GM08714 (cell line): ENCODE measurements around the gene MIPEP.
"Not testable (repeated sequence)": the region's sequence is repeated elsewhere in the genome, so short reads cannot be mapped to it uniquely, and the experiment has no call there.

Experiments
- H3K4me3 ChIP-seq: fragments of 200-500 bp; sonication (Bioruptor generic); 2 replicates; pipeline ENCODE4 v1.5.1; 2014; ENCODE audit warnings: mild to moderate bottlenecking, low read length, inconsistent platforms
- ZNF274 ChIP-seq: IDR thresholded peaks from 2 replicates; pipeline ENCODE4 v1.6.1; 2012; ENCODE audit warnings: mild to moderate bottlenecking, low read depth, low read length

MIPEP gene

DNA sequence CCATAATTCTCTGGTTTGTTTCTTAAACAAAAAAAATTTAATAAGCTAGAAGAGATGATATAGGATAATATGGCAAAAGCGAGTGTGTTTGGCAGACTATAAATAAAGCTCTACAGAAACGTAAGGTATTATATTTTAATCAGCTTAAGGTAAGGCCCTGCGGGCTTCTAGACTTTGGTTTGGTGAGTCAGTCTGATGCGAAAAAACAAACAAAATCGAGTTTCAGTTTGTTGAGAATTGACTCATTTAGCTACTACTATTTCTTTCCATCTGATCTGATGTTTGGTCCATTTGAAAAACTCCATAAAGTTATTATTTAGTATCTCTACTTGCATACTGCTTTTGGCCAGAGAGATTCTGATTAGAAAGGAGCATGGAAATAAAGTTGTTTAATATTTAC lies 138.0 kb downstream of the MIPEP start:
- no peak overlapping the region for H3K4me3 ChIP-seq
- no peak for TF ChIP-seq ZNF274

DNA sequence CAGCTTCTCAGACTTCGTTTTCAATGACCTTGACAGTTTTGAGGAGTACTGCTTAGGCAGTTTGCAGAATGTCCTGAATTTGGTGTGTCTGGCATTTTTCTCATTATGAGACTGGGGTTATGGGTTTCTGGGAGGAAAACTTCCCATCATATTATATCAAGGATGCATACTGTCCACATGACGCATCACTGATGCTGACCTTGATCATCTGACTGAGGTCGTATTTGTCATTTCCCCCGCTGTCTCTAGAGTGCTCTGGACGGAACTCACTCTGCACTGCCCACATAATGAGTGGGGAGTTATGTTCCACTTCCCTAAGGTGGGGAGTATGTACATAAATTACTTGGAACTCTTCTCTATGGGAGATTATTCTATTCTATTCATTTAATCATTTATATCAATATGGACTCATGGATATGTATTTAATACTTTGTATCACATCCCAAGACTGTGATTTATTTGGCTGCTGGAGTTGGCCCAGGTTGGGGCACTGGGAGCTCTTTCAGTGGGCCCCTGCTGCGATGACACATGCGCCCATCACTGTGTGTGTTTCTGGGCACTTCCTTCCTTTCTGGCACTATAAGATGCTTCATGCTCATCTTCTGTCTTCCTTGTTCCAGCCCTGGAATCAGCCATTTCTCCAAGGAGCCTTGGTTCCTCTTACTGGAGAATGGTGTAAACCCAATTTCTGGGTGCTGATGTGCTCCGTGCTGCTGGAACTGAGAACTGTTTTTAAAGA lies 138.6 kb downstream of the MIPEP start:
- no peak overlapping the region for H3K4me3 ChIP-seq

DNA sequence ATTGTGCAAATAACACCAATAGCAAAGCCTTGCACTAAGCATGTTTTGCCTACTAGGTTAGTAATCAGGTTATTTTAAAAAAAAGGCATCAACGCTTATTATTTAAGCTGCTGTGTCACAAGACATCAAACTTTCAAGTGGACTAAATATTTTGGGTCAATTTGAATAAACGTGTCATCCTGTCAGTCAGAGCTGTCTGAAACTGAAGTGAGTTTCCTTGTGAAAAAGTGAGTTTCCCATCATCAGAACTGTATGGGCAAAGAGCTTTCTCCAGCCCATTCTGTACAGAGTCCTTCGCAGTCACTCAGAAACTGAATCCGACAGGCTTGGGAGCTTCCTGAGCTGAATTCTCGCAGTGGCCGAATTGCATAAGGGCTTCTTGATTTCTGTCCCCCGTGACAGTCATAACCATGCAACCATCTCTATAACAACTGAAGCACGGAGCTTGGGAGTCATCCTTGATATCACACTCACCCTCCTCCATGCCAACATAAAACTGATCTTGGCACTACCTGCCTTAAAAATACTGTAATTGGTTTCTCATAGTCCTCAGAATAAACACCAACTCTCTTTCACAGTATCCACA lies 139.8 kb downstream of the MIPEP start:
- TF ChIP-seq ZNF274, result no peak
- no peak overlapping the region for H3K4me3 ChIP-seq

More for the DNA sequence above, 138.6 kb downstream of the MIPEP start:
- TF ChIP-seq ZNF274, result no peak

DNA sequence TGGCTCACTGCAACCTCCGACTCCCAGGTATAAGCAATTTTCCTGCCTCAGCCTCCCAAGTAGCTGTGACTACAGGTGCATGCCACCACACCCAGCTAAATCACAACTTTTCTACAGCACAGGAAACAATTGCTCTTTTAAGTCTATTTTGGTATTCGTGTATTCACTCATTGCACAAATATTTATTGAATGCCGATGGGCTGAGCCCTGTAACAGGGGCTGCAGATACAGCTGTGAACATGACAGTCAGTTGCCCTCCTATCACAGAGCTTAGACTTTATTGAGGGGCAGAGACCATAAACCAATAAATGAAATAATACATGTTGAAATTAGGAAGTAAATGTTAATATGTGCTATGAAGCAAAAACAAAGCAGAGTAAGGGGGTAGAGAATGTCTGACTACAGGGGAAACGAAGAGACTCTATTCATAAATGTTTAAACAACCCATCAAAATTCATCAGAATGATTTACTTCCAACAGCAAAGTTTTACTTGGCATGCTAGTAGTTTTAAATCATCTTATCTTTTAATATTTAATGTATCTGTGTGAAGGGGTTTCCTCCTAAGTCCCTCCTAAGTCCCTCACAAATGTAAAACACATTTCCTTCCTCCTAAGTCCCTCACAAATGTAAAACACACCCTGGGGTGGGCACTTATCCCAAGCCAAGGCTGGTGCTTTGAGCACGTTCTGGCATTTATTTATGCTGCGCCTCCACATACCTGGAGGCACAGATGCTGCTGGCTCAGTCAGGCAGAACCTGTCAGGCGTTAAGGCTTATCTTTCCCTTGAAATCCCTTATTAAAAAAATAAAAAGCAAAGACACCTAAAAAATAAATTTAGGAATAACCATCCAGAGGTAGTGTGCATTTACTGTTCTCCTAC lies 140.8 kb downstream of the MIPEP start:
- no peak for TF ChIP-seq ZNF274
- no peak overlapping the region for H3K4me3 ChIP-seq

DNA sequence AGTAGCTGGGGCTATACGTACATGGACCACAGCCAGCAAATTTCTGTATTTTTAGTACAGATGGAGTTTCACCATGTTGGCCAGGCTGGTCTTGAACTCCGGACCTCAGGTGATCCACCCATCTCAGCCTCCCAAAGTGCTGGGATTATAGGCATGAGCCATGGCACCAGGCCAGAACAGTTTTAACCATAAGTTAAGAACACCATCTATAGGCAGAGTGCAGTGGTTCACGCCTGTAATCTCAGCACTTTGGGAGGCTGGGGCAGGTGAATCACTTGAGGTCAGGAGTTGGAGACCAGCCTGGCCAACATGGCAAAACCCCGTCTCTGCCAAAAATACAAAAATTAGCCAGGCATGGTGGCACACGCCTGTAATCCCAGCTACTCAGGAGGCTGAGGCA lies 143.1 kb downstream of the MIPEP start:
- H3K4me3 ChIP-seq, result not testable (repeated sequence)

DNA sequence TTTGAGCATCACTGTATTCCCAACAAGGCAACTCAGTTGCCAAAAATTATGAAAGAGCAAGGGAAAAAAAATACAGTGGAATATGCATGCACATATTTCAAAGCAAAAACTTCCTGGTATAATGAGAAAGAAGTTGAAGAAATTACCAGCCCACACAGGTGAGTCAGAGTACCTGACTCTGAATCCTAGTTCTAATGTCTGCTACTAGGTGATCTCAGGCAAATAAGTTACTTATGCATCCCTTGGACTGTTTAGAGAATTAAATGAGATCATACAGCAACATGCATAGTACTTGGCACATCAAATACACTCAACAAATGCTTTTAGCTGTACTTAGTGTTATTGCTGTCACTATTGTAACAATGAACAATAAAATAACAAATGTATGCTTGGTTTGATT lies 144.9 kb downstream of the MIPEP start:
- no peak for TF ChIP-seq ZNF274
- H3K4me3 ChIP-seq, result no peak overlapping the region

DNA sequence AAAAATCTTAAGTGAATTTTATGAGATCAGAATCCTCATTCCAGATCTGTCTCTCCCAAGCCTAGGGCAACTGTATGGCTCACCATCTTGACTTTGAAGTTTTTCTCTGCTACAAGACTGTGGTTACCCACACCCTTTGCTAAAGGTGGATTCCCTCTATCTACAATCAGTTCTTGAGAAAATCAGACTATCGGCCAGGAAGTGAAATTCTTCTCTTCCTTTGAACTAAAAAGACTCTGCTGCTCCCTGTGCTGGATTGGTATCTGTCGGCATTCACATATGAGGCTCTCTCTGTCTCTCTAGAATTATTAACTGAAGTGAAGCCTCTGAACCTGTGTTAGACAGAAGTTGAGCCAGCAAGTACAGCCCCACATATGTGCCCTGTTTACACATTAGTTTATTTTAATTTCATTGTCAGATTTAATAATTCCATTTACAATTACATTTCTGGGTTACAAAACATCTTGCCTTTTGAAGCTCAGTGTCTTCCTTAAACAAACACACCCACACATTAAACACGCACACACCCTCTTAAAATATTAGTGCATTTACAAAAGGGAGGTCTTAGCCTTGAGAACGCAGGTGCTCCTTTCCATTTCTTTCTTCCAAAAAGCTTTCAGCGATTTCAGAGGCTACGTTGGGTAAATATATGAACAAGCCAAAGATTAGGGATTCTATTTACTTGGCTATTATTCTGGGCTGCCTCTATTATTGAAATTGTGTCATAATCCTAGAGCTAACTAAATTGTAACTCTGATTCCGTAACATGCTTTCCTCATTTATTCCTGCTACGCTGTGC lies 145.7 kb downstream of the MIPEP start:
- no peak for TF ChIP-seq ZNF274
- H3K4me3 ChIP-seq, result no peak overlapping the region

DNA sequence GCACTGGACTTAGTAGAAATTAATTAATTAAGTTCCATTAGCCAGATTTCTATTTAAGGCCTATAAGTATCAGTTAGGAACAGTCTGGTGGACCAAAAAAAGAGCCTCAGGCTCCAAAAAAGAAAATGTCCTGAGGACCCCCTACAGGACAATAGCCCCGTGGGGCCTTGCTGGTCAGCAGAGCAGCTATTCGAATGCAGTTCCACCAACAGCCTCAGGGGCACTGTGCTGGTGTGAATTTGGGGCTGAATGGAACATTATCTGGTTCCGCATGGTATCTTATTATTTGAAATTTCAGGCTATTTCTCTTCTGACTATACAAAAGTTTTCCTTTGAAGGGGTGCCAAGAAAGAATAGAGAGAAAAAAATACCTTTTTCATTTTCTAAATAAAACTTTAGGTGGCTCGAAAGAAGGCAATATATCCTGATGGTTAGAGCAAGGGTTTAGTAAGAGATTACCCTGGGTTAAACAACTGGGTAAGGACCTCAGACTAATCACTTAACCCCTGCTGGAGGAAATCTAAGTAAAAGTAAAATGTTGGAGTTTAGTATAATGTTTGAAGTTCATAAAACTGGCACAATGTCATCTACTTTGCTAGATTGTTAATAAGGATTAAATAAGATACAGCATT lies 147.2 kb downstream of the MIPEP start:
- H3K4me3 ChIP-seq, result no peak overlapping the region
- no peak for TF ChIP-seq ZNF274

DNA sequence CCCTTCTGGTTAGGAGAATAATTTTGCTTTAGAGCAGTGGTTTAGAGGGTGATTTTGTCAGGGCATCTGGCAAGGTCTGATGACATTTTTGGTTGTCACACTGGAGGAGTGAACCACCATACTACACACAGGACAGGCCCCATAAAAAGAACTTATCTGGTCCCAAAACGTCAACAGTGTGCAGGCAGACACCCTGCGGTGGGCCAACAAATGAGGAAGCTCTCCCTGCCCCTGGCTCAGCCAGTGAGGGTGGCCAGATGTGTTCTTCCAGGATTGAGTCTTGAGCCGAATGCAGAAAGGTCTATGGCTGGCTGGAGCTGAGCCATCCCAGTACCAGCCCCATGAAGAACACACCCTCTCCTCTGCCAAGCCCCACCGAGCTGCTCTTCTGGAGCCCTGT lies 149.2 kb downstream of the MIPEP start:
- TF ChIP-seq ZNF274, result no peak
- no peak overlapping the region for H3K4me3 ChIP-seq

DNA sequence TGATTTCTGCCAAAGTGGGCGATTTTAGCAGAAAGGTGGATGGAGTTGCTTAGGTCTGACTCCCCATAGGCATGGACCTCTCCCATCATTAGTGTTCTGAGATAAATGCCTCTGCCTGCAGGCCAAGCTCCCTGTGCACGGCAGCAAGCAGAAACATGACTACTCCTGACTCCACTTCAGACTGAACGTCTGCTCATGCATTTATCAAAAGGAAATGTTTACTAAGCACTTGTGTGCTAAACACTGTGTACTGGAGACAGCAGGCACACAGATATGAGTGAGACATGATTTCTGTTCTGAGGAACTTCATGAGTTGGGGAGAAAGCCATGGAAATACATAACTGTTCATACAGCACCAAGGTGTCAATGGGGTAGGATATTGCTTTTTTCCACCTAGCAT lies 149.6 kb downstream of the MIPEP start:
- H3K4me3 ChIP-seq, result no peak overlapping the region
- no peak for TF ChIP-seq ZNF274

DNA sequence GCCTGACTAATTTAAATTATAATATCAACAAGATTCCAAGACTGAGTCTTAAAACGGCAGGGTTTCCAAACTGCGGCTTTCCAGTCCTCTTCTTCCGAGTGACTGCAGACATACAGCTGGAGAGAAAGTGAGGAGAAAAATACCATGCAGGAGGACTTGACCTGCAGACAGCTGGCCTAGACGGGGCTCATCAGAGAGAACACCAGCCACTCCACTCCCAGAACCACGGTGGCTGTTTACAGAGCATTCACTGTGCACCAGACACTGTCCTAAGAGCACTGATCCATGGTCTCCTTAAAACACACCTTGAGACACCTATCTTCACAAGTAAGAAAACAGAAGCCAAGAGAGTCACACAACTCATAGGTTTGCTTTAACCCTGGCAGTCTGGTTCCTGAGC lies 152.7 kb downstream of the MIPEP start:
- no peak for TF ChIP-seq ZNF274
- no peak overlapping the region for H3K4me3 ChIP-seq

DNA sequence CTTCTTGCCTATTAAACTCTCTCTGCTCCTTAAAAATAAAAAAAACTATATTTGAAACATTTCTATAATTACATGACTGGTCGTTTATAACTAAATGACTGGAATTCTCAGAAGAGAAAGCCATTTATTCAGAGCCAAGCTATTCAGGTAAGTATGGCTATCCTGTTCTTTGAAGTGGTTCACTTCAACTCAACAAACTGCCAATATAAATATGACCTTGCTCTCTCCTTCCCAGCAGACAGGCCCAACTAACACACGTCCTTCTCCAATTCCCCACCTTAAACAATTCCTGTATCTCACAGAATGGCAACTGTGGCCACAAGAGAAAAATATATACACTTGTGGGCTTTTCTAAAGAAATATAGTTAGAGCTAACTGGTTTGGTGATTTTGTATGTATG lies 153.9 kb downstream of the MIPEP start:
- no peak overlapping the region for H3K4me3 ChIP-seq
- TF ChIP-seq ZNF274, result no peak

DNA sequence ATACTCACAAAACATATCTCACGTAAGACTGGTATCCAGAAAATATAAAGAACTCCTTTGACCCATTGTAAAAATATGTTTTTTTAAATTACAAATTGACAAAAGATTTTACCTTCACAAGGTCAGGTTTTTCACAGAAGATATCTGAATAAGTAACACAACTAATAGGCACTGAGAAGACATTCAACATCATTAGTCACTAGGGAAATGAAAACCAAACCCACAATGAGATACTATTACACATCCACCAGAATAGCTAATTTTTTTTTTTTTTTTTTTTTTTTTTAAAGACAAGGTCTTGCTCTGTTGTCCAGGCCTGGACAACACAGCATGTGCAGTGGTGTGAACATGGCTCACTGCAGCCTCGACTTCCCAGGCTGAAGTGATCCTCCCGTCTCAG lies 157.5 kb downstream of the MIPEP start:
- H3K4me3 ChIP-seq, result no peak overlapping the region
- no peak for TF ChIP-seq ZNF274

DNA sequence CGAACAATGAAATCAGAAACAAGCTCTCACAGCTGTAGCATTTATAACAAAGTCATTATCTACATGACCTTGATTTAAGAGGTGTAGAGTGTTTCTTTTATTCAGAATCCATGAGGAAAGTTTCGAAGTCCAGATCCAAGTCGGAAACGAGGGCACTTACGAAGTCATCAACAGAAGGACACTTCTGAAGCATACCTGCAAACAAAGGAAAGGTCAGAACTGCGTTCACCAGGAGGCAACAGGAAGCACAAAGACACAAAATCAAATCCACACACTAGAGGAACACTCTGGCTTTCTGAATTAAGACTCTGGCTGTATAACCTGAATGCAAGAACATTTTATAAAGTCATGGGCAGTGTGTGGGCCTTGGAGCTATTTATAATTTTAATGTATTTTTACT lies 158.9 kb downstream of the MIPEP start:
- TF ChIP-seq ZNF274, result no peak
- no peak overlapping the region for H3K4me3 ChIP-seq
